GM18861 (cell line): Measurements from ENCODE around the gene CIDEB.

Experiments
- ATAC-seq: cut with Tn5 transposase; IDR thresholded peaks from one replicate; pipeline ENCODE4 v1.9.1; 2021; ENCODE audit not compliant: unreplicated experiment

The CIDEB gene

GRCh38 chr14:24255438-24255837 is 52.3 kb downstream of the CIDEB start:
- ATAC-seq, result no peak
